ENCODE measurements around the gene VWC2L. TPM values are rescaled to one million over a fixed set of nuclear protein-coding genes. Genes with fewer than 3 reads are reported as not detected.
A peak's percentile ranks its signal among the peaks of the same experiment; 100 is the strongest.

VWC2L gene
- polyA plus RNA-seq, 1 donor = 0.03 TPM

DNA sequence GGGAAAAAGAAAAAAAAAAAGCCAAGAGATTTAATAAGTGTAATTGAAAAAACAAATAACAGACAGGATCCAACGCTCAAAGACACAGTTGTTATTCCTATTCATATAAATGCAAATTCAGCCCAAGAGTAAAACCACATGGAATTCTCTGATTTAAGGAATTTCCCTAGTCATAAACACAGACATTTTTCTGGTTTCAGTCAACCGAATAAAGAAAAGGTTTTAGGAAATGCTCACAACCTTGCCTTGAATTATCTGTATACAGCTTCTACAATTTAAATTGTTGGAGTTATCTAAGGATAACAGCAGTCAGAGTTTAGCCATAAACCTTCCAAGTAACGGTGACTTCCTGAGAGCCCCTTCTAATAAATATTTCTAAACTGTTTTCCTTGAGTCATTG lies 122.7 kb downstream of the VWC2L start:
- H3K4me3 ChIP-seq (ENCODE audit: low read length) = no peak overlapping the region
- no peaks in the 10 kb centered on the region for H3K9me3 ChIP-seq (ENCODE audit: control insufficient read depth, low read depth, low read length)
- H3K27me3 ChIP-seq (ENCODE audit: control insufficient read depth, insufficient read depth, low read length) = no peaks in the 10 kb centered on the region
- H3K27ac ChIP-seq (ENCODE audit: low read length) = no peak overlapping the region
- DNase-seq = no peak
- no peaks in the 10 kb centered on the region for H3K4me1 ChIP-seq (ENCODE audit: control insufficient read depth, insufficient read depth, low read length)
- 93% methylated on average over 2 of the region's 3 CpGs for WGBS (ENCODE audit: insufficient coverage, low lambda C conversion rate)
- H3K36me3 ChIP-seq (ENCODE audit: control insufficient read depth, insufficient read depth, low read length) = no peaks in the 10 kb centered on the region

- no peak overlapping the region for H3K27ac ChIP-seq (ENCODE audit: low read length)
- H3K4me1 ChIP-seq (ENCODE audit: control insufficient read depth, insufficient read depth, low read length) = no peaks in the 10 kb centered on the region
- no peak overlapping the region for H3K4me3 ChIP-seq (ENCODE audit: low read length)
- H3K36me3 ChIP-seq (ENCODE audit: control insufficient read depth, insufficient read depth, low read length) = no peaks in the 10 kb centered on the region
- no peaks in the 10 kb centered on the region for H3K27me3 ChIP-seq (ENCODE audit: control insufficient read depth, insufficient read depth, low read length)
- DNase-seq = no peak
- no peaks in the 10 kb centered on the region for H3K9me3 ChIP-seq (ENCODE audit: control insufficient read depth, low read depth, low read length)
- WGBS (ENCODE audit: insufficient coverage, low lambda C conversion rate) = 93% methylated on average over 3 of the region's 3 CpGs
These were observed 125.8 kb downstream of the VWC2L start for GRCh38 chr2:214536625-214537024.

- no peaks in the 10 kb centered on the region for H3K4me1 ChIP-seq (ENCODE audit: control insufficient read depth, insufficient read depth, low read length)
- no CpG with 5 or more reads among the region's 3 CpGs for WGBS (ENCODE audit: insufficient coverage, low lambda C conversion rate)
- no peak overlapping the region for H3K27ac ChIP-seq (ENCODE audit: low read length)
- H3K27me3 ChIP-seq (ENCODE audit: control insufficient read depth, insufficient read depth, low read length) = no peaks in the 10 kb centered on the region
- no peak for DNase-seq
- no peaks in the 10 kb centered on the region for H3K9me3 ChIP-seq (ENCODE audit: control insufficient read depth, low read depth, low read length)
- no peaks in the 10 kb centered on the region for H3K36me3 ChIP-seq (ENCODE audit: control insufficient read depth, insufficient read depth, low read length)
- H3K4me3 ChIP-seq (ENCODE audit: low read length) = no peak overlapping the region
These were observed 127.1 kb downstream of the VWC2L start for GRCh38 chr2:214537929-214538328.

GRCh38 chr2:214542295-214542694 lies 131.4 kb downstream of the VWC2L start:
- 87% methylated on average over 3 of the region's 7 CpGs for WGBS (ENCODE audit: insufficient coverage, low lambda C conversion rate)
- Histone ChIP-seq H3K27me3 (ENCODE audit: control insufficient read depth, insufficient read depth, low read length) (no peaks in the 10 kb centered on the region), H3K9me3 (ENCODE audit: control insufficient read depth, low read depth, low read length) (no peaks in the 10 kb centered on the region), H3K36me3 (ENCODE audit: control insufficient read depth, insufficient read depth, low read length) (no peaks in the 10 kb centered on the region), H3K4me1 (ENCODE audit: control insufficient read depth, insufficient read depth, low read length) (no peaks in the 10 kb centered on the region), H3K4me3 (ENCODE audit: low read length) (no peak overlapping the region), H3K27ac (ENCODE audit: low read length) (no peak overlapping the region)
- DNase-seq = peak in 1 of 2 donors; percentile 6

- no peaks in the 10 kb centered on the region for H3K27me3 ChIP-seq (ENCODE audit: control insufficient read depth, insufficient read depth, low read length)
- no peak overlapping the region for H3K4me3 ChIP-seq (ENCODE audit: low read length)
- H3K4me1 ChIP-seq (ENCODE audit: control insufficient read depth, insufficient read depth, low read length) = no peaks in the 10 kb centered on the region
- H3K36me3 ChIP-seq (ENCODE audit: control insufficient read depth, insufficient read depth, low read length) = no peaks in the 10 kb centered on the region
- H3K9me3 ChIP-seq (ENCODE audit: control insufficient read depth, low read depth, low read length) = no peaks in the 10 kb centered on the region
- no peak overlapping the region for H3K27ac ChIP-seq (ENCODE audit: low read length)
- DNase-seq = no peak
- no CpG with 5 or more reads among the region's 1 CpG for WGBS (ENCODE audit: insufficient coverage, low lambda C conversion rate)
These were observed 132.0 kb downstream of the VWC2L start for GRCh38 chr2:214542866-214543265.

DNA sequence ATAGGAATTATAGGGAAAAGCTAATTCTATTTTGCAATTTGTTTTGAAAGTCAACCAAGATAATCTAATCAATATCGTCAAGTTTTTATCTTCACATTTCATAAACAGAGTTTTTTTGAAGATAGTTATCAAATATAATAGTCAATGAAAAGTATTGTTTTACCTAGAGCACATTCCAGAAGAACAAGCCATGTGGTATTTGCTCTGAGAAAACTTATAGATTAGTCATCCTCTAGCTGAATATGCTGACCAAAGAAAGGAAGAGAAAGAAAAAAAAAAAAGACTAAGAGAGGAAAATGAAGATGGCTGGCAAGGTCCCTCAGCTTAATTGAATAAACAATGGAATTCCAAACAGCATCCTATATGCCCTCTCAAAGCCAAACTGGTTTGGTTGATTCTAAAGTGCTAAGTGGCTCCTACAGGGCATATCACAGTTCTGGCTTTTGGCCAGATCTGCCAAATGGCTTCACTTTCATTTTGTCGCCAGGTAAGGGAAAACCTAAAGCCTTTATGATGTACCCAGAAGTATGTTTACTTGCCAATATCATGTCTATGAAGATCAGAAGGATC lies 132.6 kb downstream of the VWC2L start:
- H3K9me3 ChIP-seq (ENCODE audit: control insufficient read depth, low read depth, low read length) = no peaks in the 10 kb centered on the region
- no peaks in the 10 kb centered on the region for H3K36me3 ChIP-seq (ENCODE audit: control insufficient read depth, insufficient read depth, low read length)
- no peaks in the 10 kb centered on the region for H3K4me1 ChIP-seq (ENCODE audit: control insufficient read depth, insufficient read depth, low read length)
- H3K27ac ChIP-seq (ENCODE audit: low read length) = no peak overlapping the region
- H3K27me3 ChIP-seq (ENCODE audit: control insufficient read depth, insufficient read depth, low read length) = no peaks in the 10 kb centered on the region
- no peak for DNase-seq
- 67% methylated on average over 1 of the region's 2 CpGs for WGBS (ENCODE audit: insufficient coverage, low lambda C conversion rate)
- no peak overlapping the region for H3K4me3 ChIP-seq (ENCODE audit: low read length)

- Histone ChIP-seq H3K9me3 (ENCODE audit: control insufficient read depth, low read depth, low read length) (no peaks in the 10 kb centered on the region), H3K36me3 (ENCODE audit: control insufficient read depth, insufficient read depth, low read length) (no peaks in the 10 kb centered on the region), H3K27me3 (ENCODE audit: control insufficient read depth, insufficient read depth, low read length) (no peaks in the 10 kb centered on the region), H3K4me3 (ENCODE audit: low read length) (no peak overlapping the region), H3K27ac (ENCODE audit: low read length) (no peak overlapping the region), H3K4me1 (ENCODE audit: control insufficient read depth, insufficient read depth, low read length) (no peaks in the 10 kb centered on the region)
- 100% methylated on average over 1 of the region's 1 CpG for WGBS (ENCODE audit: insufficient coverage, low lambda C conversion rate)
- no peak for DNase-seq
These were observed 135.2 kb downstream of the VWC2L start for GRCh38 chr2:214545898-214546542.

- Histone ChIP-seq H3K27me3 (ENCODE audit: control insufficient read depth, insufficient read depth, low read length) (no peaks in the 10 kb centered on the region), H3K4me3 (ENCODE audit: low read length) (no peak overlapping the region), H3K4me1 (ENCODE audit: control insufficient read depth, insufficient read depth, low read length) (no peaks in the 10 kb centered on the region), H3K36me3 (ENCODE audit: control insufficient read depth, insufficient read depth, low read length) (no peaks in the 10 kb centered on the region), H3K9me3 (ENCODE audit: control insufficient read depth, low read depth, low read length) (no peaks in the 10 kb centered on the region), H3K27ac (ENCODE audit: low read length) (no peak overlapping the region)
- DNase-seq = no peak
- WGBS (ENCODE audit: insufficient coverage, low lambda C conversion rate) = 0% methylated on average over 1 of the region's 3 CpGs
These were observed 137.1 kb downstream of the VWC2L start for GRCh38 chr2:214547931-214548330.

DNA sequence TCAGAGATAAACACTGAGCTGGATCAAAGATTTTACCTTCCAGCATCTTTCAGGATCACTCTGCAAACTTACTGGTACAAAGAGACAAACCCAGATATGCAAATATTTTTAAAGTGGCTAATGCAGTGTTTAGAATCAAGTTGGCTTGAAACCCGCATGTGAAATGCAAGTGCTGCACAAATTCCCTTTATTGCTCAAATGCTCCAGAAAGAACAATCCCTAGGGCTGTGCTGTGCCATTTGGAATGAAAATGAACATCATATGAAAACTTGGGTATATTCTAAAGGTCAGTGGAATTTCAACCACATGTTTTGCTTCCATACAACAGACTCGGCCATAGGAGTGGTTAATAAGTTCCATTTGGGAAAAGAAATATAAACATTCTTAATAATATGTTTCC lies 139.1 kb downstream of the VWC2L start:
- DNase-seq = no peak
- Histone ChIP-seq H3K36me3 (ENCODE audit: control insufficient read depth, insufficient read depth, low read length) (no peaks in the 10 kb centered on the region), H3K4me1 (ENCODE audit: control insufficient read depth, insufficient read depth, low read length) (no peaks in the 10 kb centered on the region), H3K27me3 (ENCODE audit: control insufficient read depth, insufficient read depth, low read length) (no peaks in the 10 kb centered on the region), H3K4me3 (ENCODE audit: low read length) (no peak overlapping the region), H3K9me3 (ENCODE audit: control insufficient read depth, low read depth, low read length) (no peaks in the 10 kb centered on the region), H3K27ac (ENCODE audit: low read length) (no peak overlapping the region)
- 71% methylated on average over 1 of the region's 2 CpGs for WGBS (ENCODE audit: insufficient coverage, low lambda C conversion rate)

DNA sequence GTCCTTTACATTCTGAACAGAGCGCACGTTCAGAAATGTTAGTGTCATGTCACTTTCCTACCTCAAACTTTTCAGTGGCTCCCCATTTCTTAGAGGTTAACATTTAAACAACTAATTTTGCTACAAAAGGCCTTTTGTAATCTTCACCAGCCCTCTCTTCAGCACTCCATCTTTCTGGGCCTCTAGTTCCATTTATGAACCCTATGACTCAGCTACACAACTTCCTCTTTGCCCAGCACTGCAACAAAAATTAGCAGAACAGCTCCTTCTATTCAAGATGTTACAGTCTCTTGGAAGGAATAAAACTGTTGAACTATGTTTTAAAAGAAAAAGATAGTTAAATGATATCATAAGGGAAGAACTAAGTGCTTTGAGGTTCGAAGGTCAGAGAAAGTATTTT lies 139.9 kb downstream of the VWC2L start:
- Histone ChIP-seq H3K36me3 (ENCODE audit: control insufficient read depth, insufficient read depth, low read length) (no peaks in the 10 kb centered on the region), H3K27ac (ENCODE audit: low read length) (no peak overlapping the region), H3K4me1 (ENCODE audit: control insufficient read depth, insufficient read depth, low read length) (no peaks in the 10 kb centered on the region), H3K27me3 (ENCODE audit: control insufficient read depth, insufficient read depth, low read length) (no peaks in the 10 kb centered on the region), H3K4me3 (ENCODE audit: low read length) (no peak overlapping the region), H3K9me3 (ENCODE audit: control insufficient read depth, low read depth, low read length) (no peaks in the 10 kb centered on the region)
- WGBS (ENCODE audit: insufficient coverage, low lambda C conversion rate) = 100% methylated on average over 1 of the region's 3 CpGs
- no peak for DNase-seq

GRCh38 chr2:214557884-214558283 lies 147.0 kb downstream of the VWC2L start:
- Histone ChIP-seq H3K27ac (ENCODE audit: low read length) (no peak overlapping the region), H3K27me3 (ENCODE audit: control insufficient read depth, insufficient read depth, low read length) (no peaks in the 10 kb centered on the region), H3K9me3 (ENCODE audit: control insufficient read depth, low read depth, low read length) (no peaks in the 10 kb centered on the region), H3K4me1 (ENCODE audit: control insufficient read depth, insufficient read depth, low read length) (no peaks in the 10 kb centered on the region), H3K4me3 (ENCODE audit: low read length) (no peak overlapping the region), H3K36me3 (ENCODE audit: control insufficient read depth, insufficient read depth, low read length) (no peaks in the 10 kb centered on the region)
- DNase-seq = no peak
- WGBS (ENCODE audit: insufficient coverage, low lambda C conversion rate) = 62% methylated on average over 2 of the region's 3 CpGs

Measured in large intestine (tissue), 3 donors.